GM19438 (cell line): ENCODE results near the gene SPOCD1.
A peak's percentile ranks its signal among the peaks of the same experiment; 100 is the strongest.

ENCODE experiments used
- ATAC-seq: cut with Tn5 transposase; IDR thresholded peaks from one replicate; pipeline ENCODE4 v1.9.1; 2021; ENCODE audit warnings: low read depth; ENCODE audit not compliant: unreplicated experiment

Gene SPOCD1

GRCh38 chr1:31744165-31744888 is 71.5 kb downstream of the SPOCD1 start:
- ATAC-seq, result peak; percentile 77

- ATAC-seq, result no peak
Observed at GRCh38 chr1:31742462-31743212, 73.2 kb downstream of the SPOCD1 start.
